GM18505 (cell line): ENCODE results near the gene TAC4.
A peak's percentile ranks its signal among the peaks of the same experiment; 100 is the strongest.

Experiments
- ATAC-seq: cut with Tn5 transposase; IDR thresholded peaks from one replicate; pipeline ENCODE4 v1.9.1; 2021; ENCODE audit not compliant: unreplicated experiment
- POLR2A ChIP-seq: IDR thresholded peaks from 4 replicates; pipeline ENCODE4 v1.6.1; 2011; ENCODE audit warnings: borderline replicate concordance; ENCODE audit not compliant: insufficient read depth, insufficient read length; ENCODE audit errors: extremely low read depth

The TAC4 gene

DNA sequence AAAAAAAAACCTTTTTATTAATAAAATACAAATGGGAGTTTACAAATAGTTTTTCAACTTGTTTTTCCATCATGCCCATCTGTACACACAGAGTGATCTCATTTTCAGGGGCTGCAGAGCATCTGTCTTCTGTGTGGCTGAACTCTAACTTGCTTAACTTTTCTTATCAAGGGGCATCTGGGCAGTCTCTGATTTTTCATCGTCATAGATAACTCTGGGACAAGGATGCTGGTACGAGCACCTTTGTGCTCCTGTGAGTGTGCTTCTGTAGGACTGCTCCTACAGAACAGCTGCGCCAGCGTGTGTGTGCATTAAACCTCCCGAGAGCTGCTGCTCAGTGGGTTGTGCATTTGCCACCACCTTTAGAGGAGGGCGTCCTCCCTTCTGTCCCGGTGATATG, 34.6 kb upstream of the TAC4 start:
- no peak for TF ChIP-seq POLR2A
- ATAC-seq = no peak

DNA sequence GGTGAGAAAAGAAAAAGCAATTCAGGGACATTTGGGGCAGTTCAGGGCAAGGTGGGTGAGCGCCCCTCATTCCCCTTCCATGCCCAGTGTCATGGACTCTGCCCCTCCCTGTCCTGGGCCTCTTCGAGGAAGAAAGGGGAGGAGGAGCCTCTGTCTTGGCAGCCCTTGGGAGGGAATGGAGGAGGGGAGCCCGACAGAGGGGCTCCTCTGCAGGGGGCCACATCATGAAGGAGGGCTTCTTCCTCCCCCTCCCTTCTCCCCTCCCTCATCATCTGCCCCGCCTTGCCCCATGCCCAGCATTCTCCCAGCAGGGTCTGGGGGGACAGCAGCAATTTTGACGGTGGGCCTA, 33.2 kb upstream of the TAC4 start:
- TF ChIP-seq POLR2A = no peak
- ATAC-seq = no peak

DNA sequence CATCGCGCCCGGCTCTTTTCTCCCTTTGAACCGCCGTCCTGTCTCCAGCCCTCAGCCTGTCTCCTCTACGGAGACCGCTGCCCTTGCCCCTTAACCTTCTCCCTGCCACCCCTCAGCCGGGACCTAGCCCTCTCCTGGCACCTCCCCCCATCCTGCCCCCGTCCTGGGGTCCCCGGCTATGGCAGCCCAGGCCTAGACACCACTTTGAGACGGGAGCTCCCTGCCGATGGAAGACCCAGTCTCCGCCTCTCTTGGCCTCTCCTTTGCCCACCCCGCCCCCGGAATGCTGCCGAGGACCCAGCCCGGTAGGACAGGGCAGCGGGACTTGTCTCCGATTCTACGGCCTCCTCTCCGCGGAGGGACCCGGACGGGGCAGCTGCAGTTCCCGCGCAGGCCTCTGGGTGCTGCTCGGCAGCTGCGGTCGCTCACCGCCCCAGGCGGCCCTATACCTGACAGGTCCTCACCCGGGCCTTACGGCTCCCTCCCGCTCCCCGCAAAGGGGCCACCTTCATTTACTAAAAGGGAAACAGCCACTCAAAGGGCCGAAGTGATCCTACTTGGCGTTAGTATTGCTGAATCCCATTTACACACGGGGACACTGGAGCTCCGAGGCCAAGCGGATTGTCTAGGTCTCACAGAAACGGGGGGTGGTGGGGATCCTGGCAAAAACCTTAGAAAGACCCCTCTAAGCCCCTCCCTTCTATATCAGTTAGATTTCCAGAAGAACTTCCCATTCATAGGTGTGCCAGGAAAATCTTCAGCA, 32.6 kb upstream of the TAC4 start:
- ATAC-seq = peak; percentile 64
- no peak for TF ChIP-seq POLR2A

DNA sequence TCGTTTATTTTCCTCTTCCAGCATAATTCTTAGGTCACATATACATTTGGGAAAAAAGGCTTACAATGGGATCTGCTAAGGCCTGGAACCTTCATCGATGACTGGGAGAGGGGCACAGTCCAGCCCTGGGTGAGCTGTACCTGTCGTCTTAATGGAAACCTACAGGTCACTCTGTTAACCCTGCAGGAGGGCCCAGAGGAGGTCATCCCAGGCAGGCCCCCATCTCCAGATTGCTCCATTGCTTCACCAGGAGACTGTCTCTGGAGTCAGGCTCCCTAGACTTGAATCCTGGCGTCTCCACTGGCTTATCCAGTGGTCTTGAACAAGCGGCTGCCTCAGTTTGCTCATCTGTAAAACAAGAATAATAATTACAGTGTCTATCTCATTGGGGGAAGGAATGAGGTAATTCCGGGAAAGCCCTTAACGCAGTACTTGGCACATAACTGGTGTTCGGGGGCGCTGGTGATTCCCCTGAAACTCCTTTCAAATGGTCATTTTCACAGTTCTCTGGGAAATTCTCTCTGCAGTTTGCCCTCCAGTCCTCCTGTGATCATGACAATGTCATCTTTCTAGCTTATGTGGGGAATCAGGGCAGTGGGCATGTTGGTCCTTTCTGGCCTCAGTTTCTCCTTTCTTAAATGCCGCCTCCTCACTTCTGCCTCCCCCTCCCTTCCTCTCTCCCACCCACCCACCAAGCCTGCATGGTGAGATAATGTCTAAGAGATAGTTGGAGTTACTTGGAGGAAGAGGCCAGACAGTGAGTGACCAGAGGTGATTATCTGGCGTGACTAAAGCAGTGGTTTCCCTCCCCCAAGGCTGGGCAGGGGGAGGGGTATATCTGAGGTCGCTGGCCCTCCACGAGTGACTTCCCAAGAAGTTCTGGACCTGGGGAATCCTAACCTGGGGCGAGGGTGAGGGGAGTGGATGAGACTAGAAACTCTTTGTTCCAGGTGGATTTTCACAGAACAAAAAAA, 31.3 kb upstream of the TAC4 start:
- no peak for ATAC-seq
- no peak for TF ChIP-seq POLR2A

DNA sequence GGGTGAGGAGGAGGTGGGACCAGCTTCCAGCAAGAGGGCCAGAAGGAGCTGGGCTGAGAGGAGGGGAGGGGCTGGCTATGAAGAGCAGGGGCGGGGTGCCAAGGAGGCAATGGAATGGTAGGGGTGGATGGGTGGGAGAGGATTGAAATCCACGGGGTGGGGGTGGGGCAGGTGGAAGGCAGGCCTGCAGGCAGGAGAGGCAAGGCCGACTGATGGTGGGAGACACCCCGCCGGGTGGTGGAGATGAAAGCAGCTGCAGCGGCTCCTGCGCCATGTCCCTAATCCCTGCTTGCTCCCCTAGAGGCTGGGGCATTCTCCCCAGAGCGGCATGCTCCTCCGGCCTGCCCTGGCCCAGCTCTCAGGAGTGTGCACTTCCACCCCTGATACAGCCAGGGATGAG, 27.8 kb upstream of the TAC4 start:
- no peak for ATAC-seq
- TF ChIP-seq POLR2A = no peak

DNA sequence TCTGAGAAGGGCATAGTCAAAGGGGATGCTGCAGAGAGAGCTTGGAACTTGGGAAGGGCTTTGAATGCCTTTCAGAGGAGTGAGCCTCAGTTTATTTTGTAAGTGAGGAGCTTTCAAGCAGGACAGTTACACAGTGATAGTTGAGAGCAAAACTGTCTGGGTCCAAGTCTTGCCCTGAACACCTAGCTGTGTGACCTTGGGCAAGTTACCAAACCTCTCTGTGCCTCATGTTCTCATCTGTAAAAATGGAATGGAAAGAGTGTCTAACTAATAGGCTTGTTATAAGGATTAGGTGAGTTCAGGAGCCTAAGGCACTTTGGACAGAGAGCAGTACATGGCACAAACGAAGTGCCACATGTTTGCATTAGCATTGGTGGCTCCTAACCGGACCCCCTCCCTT, 27.0 kb upstream of the TAC4 start:
- ATAC-seq = no peak
- no peak for TF ChIP-seq POLR2A

DNA sequence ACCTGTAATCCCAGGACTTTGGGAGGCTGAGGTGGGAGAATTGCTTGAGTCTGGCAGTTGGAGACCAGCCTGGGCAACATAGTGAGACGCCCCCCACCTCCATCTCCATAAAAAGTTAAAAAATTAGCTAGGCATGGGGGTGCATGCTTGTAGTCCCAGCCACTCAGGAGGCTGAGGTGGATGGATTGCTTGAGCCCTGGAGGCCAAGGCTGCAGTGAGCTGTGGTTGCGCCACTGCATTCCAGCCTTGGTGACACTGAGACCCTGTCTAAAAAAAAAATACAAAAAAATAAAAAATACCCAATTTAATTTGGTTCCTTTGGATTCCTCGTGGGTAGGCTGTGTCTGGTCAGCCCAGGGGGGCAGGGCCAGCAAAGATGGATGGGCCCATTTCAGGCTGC, 26.1 kb upstream of the TAC4 start:
- ATAC-seq = no peak

DNA sequence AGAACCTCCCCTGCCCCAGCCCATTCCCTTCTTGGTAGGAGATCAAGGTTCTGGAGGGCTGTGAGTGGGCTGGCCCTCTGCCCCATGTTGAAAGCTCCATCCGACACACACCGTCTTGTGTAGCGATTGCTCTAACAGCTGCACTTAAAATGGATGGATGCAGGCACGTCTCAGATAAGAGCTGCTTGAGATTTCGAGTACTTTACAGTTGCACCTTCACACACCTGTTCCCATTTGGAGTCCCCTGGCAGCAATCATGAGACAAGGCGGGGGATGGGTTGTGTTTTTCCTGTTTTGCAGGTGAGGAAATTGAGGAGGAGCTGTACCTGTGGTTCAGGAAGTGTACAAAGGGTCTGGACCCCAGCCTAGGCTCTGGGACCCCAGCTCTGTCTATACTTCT, 25.6 kb upstream of the TAC4 start:
- ATAC-seq = no peak
- TF ChIP-seq POLR2A = no peak

More for the DNA sequence above, 26.1 kb upstream of the TAC4 start:
- TF ChIP-seq POLR2A = no peak

DNA sequence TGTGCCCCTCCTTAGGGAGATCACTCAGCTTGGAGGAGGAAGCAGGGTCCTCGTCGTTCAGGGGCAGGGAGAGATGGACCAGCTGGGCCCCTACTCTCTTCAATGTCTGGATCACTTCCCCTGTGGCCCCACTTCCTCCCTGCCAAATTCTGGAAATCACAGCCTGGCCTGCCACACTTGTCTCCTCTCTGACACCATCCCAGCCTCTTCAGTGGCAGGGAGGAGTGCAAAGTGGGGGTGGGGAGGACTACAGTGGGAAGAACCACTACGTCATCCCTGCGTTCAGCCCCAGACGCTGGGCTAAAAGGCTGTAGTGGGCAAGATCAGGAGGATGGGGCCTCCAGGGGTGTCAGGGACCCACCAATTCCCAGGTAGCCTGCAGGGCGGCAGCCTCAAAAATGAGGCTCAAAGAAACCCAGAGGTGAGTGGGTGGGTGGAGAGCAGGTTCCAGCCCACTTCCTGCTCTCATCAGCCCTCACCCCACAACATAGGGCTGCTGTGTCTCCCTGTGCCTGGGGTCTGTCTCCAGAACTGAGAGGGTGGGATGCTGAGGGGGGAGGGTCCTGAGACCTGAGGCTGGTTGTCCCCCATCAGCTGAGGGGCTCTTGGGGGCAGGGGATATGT, 25.0 kb upstream of the TAC4 start:
- no peak for TF ChIP-seq POLR2A
- no peak for ATAC-seq

DNA sequence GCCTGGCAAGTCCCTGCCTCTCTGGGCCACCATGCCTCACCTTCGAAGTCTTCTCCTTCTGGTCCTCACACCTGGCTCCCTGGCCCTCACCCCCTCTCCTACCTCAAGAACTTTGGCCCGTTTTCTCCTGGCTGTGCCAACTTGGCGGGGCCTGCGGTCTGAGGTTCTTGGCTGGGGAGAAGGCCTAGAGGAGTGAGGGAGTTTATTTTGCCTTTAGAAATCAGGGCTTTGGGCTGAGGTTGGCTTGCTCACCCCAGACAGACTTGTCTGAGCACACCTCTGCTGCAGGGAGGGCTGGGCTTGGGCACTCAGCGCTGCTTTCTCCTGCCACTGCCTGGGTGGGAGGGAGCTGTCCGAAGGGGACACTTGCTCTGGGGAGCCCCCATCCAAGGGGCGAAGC, 23.3 kb upstream of the TAC4 start:
- no peak for ATAC-seq
- no peak for TF ChIP-seq POLR2A

DNA sequence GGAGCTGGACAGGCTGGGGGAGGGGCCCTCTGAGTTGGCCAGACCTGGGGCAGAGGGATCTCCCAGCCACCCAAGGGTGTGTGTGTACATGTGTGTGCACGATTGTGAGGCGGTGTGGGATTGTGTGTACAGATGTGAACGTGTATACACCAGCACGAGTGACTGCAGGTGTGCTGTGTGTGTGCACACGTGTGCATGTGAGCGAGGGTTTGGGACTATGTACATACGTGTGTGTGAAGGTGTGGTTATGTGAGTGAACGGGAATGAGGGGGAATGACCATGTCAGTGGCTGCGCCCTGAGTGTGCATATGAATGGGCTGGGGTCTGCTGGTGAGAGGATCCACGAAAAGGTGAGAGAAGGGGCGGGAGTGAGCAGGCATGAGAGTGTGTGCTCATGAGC, 22.4 kb upstream of the TAC4 start:
- no peak for TF ChIP-seq POLR2A
- no peak for ATAC-seq

DNA sequence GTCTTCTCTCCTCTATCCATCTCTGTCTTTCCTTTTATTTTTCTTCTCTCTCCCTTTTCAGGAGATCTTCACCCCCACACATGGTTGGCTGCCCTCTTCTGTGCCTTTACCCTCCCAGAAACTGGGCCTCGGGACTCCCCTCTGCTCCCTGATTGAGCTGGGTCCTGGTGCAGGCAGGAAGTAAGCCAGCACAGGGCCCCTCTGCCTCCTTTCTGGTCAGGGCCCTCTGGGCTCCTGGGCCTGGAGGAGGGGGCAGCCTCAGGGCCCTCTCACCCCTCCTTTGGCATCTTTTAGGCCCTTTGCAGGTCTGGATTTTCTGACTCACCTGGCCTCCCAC, 21.1 kb upstream of the TAC4 start:
- ATAC-seq = no peak
- no peak for TF ChIP-seq POLR2A

DNA sequence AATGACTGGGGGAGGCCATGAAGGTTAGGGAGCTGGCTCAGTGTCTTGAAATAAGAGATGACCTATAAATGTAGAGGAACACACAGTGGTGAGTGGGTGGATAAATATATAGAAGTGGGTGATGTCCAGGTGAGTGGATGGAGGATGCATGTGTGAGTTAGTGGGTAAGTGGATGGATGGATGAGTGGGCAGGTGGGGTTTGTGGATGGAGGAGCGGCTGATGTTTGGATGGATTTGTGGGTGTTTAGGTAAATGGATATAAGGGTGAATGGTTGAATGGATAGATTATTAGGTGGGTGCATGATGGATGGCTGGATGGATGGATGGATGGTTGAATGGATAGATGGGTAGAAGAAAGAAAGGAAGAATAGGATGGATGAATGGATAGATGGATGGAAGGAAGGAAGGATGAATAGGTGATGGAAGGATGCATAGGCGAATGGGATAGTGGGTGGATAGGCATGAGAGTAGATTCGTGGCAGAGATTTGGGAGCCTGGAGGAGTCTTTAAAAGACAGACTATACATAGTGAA, 19.1 kb upstream of the TAC4 start:
- TF ChIP-seq POLR2A = no peak
- ATAC-seq = no peak
